GM06990 (cell line): ENCODE measurements around the gene KIFC3.

Source experiments
- DNase-seq: peaks from one replicate; pipeline ENCODE4 v3.0.0-alpha.2; 2011; ENCODE audit not compliant: insufficient read length; ENCODE audit errors: extremely low read depth
- H3K27me3 ChIP-seq: replicated peaks from 2 replicates; pipeline ENCODE4 v1.6.0; 2011; ENCODE audit warnings: low read length; ENCODE audit not compliant: control insufficient read depth, insufficient read depth
- H3K36me3 ChIP-seq: 2 replicates; pipeline ENCODE4 v1.5.1; 2011; ENCODE audit warnings: low read length; ENCODE audit not compliant: control insufficient read depth, insufficient read depth
- H3K4me3 ChIP-seq: replicated peaks from 2 replicates; pipeline ENCODE4 v1.5.1; 2011; ENCODE audit warnings: low read depth, mild to moderate bottlenecking, control low read depth, low read length
- CTCF ChIP-seq: IDR thresholded peaks from 2 replicates; pipeline ENCODE4 v1.5.1; 2011; ENCODE audit warnings: low read length, control low read depth, mild to moderate bottlenecking, inconsistent platforms; ENCODE audit not compliant: insufficient read depth, poor library complexity, severe bottlenecking

The KIFC3 gene

GRCh38 chr16:57738844-57739243 lies 63.4 kb downstream of the KIFC3 start:
- no peak for TF ChIP-seq CTCF
- H3K27me3 ChIP-seq, result no peaks in the 10 kb centered on the region
- no peak for DNase-seq
- H3K4me3 ChIP-seq, result no peak overlapping the region
- H3K36me3 ChIP-seq, result peaks cover 1% of the 10 kb centered on the region

GRCh38 chr16:57736419-57737351 lies 65.6 kb downstream of the KIFC3 start:
- no peaks in the 10 kb centered on the region for H3K27me3 ChIP-seq
- H3K4me3 ChIP-seq, result peak overlapping the region; percentile 94
- peaks cover 1% of the 10 kb centered on the region for H3K36me3 ChIP-seq
- no peak for DNase-seq
- TF ChIP-seq CTCF, result no peak

- Histone ChIP-seq H3K36me3 (peaks cover 1% of the 10 kb centered on the region), H3K27me3 (no peaks in the 10 kb centered on the region), H3K4me3 (peak within 1 kb of the TSS; percentile 95)
- TF ChIP-seq CTCF, result no peak
- DNase-seq, result no peak
These were observed 66.4 kb downstream of the KIFC3 start, which contains the start of gene KATNB1 for GRCh38 chr16:57735755-57736418. TSS of gene KATNB1 (plus strand) at chr16:57735770. CDS start at chr16:57737244, 1,474 bp downstream.

GRCh38 chr16:57734925-57735754 lies 67.2 kb downstream of the KIFC3 start:
- TF ChIP-seq CTCF, result no peak
- Histone ChIP-seq H3K36me3 (peaks cover 1% of the 10 kb centered on the region; the same call in 1 of the 2 replicates), H3K27me3 (no peaks in the 10 kb centered on the region), H3K4me3 (peak overlapping the region; percentile 95)
- DNase-seq, result peak; percentile 97

GRCh38 chr16:57734308-57734924 lies 67.9 kb downstream of the KIFC3 start:
- H3K4me3 ChIP-seq, result peak overlapping the region; percentile 95
- DNase-seq, result no peak
- H3K27me3 ChIP-seq, result no peaks in the 10 kb centered on the region
- TF ChIP-seq CTCF, result no peak
- peaks cover 1% of the 10 kb centered on the region; the same call in 1 of the 2 replicates for H3K36me3 ChIP-seq
